ENCODE results near the gene RTF1. TPM values are rescaled to one million over a fixed set of nuclear protein-coding genes. Genes with fewer than 3 reads are reported as not detected.

The RTF1 gene
- total and polyA plus RNA-seq, 2 donors (not counting 3 experiments of a cell fraction or from before 2014, with no cell fraction given), result 19.2 to 40.6 TPM

- CTCF ChIA-PET, result interaction anchor here (1.2 to 2.5 kb wide), 3 partner anchors 11 to 86 kb away, joined by 3 to 13 read pairs (median 3); no protein-coding TSS in a partner anchor
- H3K36me3 ChIP-seq (ENCODE audit: control insufficient read depth in 2 of 2, extremely low read depth in 1 of 2, insufficient read depth in 2 of 2, low read length in 2 of 2), result peaks cover 9 to 40% of the 10 kb centered on the region in 2 experiments
- BruUV-seq (replicated peaks), result no TSS peak
Measured at GRCh38 chr15:41530363-41530956, 113.6 kb downstream of the RTF1 start.

More at GRCh38 chr15:41530363-41530956, 113.6 kb downstream of the RTF1 start:
- Histone ChIP-seq H3K4me2 (ENCODE audit: insufficient read depth, low read length) (no peak overlapping the region), H3K79me2 (ENCODE audit: control insufficient read depth, insufficient read depth, low read length) (no peaks in the 10 kb centered on the region), H3K9me1 (replicated peaks; ENCODE audit: control insufficient read depth, extremely low read depth, insufficient read depth, low read length) (no peaks in the 10 kb centered on the region), H2AFZ (ENCODE audit: low read depth, low read length) (no peak overlapping the region), H3K9me3 (replicated peaks; ENCODE audit: control insufficient read depth, insufficient read depth, low read length) (no peaks in the 10 kb centered on the region), H3K4me1 (ENCODE audit: control insufficient read depth, extremely low read depth, insufficient read depth, low read length) (peaks cover 8% of the 10 kb centered on the region), H4K20me1 (replicated peaks; ENCODE audit: control insufficient read depth, extremely low read depth, insufficient read depth, low read length) (no peaks in the 10 kb centered on the region), H3K9ac (replicated peaks; ENCODE audit: extremely low read depth, insufficient read depth, low read length) (no peak overlapping the region), H3K4me3 (replicated peaks in 1 of 3; ENCODE audit: insufficient read depth in 1 of 3, low read depth in 1 of 3, low read length in 3 of 3) (no peak overlapping the region), H3K27me3 (ENCODE audit: control insufficient read depth in 2 of 2, insufficient read depth in 2 of 2, low read length in 2 of 2) (no peaks in the 10 kb centered on the region), H3K27ac (ENCODE audit: insufficient read depth, low read depth, low read length) (peak overlapping the region; percentile 5)
- POLR2A ChIA-PET, result interaction anchor here (0.6 kb wide), 1 partner anchor 56 kb away, joined by 4 read pairs; no protein-coding TSS in a partner anchor
- dilution Hi-C loops (cut with MboI; ENCODE audit: extremely low pct_ligation_motif_present, low sequenced_read_pairs), result no loop called here
- DNase-seq (ENCODE audit: low read depth, low spot score) (peak; percentile 28), FAIRE-seq (peak; percentile 76)
- TF ChIP-seq FOS (IDR thresholded peaks at IDR 0.05; ENCODE audit: borderline replicate concordance, insufficient read depth, low read length), result no peak
- TF ChIP-seq JUN (IDR thresholded peaks at IDR 0.05; ENCODE audit: borderline replicate concordance, insufficient read depth, insufficient read length, low read depth), result no peak
- TF ChIP-seq CTCF (IDR thresholded peaks at IDR 0.05; ENCODE audit: extremely low read depth in 1 of 2, insufficient read depth in 1 of 2, low read depth in 1 of 2, low read length in 2 of 2), result no peak
- no peak for TF ChIP-seq MAX (IDR thresholded peaks at IDR 0.05; ENCODE audit: insufficient read depth, insufficient read length)
- TF ChIP-seq MYC (IDR thresholded peaks at IDR 0.05; ENCODE audit: low read depth, low read length), result no peak
- TF ChIP-seq EZH2 (IDR thresholded peaks at IDR 0.05; ENCODE audit: borderline replicate concordance, low read depth, low read length, severe bottlenecking), result no peak
- TF ChIP-seq GATA2 (IDR thresholded peaks at IDR 0.05; ENCODE audit: insufficient read depth, insufficient read length, low read depth, low read length), result no peak
- TF ChIP-seq POLR2AphosphoS5 (IDR thresholded peaks at IDR 0.05; ENCODE audit: insufficient read depth, low read depth, low read length), result no peak
- TF ChIP-seq POLR2A (IDR thresholded peaks at IDR 0.05; ENCODE audit: low read depth, low read length), result no peak
- intact Hi-C loops (cut with micrococcal nuclease), result no loop called here

Small RNAs within 50 kb of the gene (small RNA-seq; reads per million reads assigned to genes)
- not detected for gene RNU6-1169P (ENCODE audit: insufficient read depth, insufficient read length, low read depth, low replicate concordance)

Other genes starting within 250 kb of the RTF1 start
- gene EXD1, start 186.3 kb upstream of the RTF1 start, total RNA-seq, result not detected in 2 replicates
- not detected in 2 replicates for gene EXD1, start 186.3 kb upstream of the RTF1 start, polyA plus RNA-seq
- gene CHP1, start 185.8 kb upstream of the RTF1 start, total RNA-seq, result 84.4 and 96.2 TPM in 2 replicates
- gene CHP1, start 185.8 kb upstream of the RTF1 start, polyA plus RNA-seq, result 42.4 and 49.1 TPM in 2 replicates
- 9.2 and 11.4 TPM in 2 replicates for gene OIP5, start 84.5 kb upstream of the RTF1 start, total RNA-seq
- 11.8 and 11.9 TPM in 2 replicates for gene OIP5, start 84.5 kb upstream of the RTF1 start, polyA plus RNA-seq
- gene NUSAP1, start 84.2 kb upstream of the RTF1 start, total RNA-seq, result 101 and 109 TPM in 2 replicates
- 42.5 and 43.0 TPM in 2 replicates for gene NUSAP1, start 84.2 kb upstream of the RTF1 start, polyA plus RNA-seq
- 18.0 and 19.1 TPM in 2 replicates for gene NDUFAF1, start 14.6 kb upstream of the RTF1 start, total RNA-seq
- gene NDUFAF1, start 14.6 kb upstream of the RTF1 start, polyA plus RNA-seq, result 8.8 and 12.6 TPM in 2 replicates
- gene ITPKA, start 76.8 kb downstream of the RTF1 start, total RNA-seq, result 0.18 and 0.66 TPM in 2 replicates
- 0.14 and 0.25 TPM in 2 replicates for gene ITPKA, start 76.8 kb downstream of the RTF1 start, polyA plus RNA-seq
- gene LTK, start 96.7 kb downstream of the RTF1 start, total RNA-seq, result 0.15 and 0.21 TPM in 2 replicates
- gene LTK, start 96.7 kb downstream of the RTF1 start, polyA plus RNA-seq, result 0.17 and 0.18 TPM in 2 replicates
- gene RPAP1, start 127.2 kb downstream of the RTF1 start, total RNA-seq, result 40.0 and 41.3 TPM in 2 replicates
- 18.5 and 18.7 TPM in 2 replicates for gene RPAP1, start 127.2 kb downstream of the RTF1 start, polyA plus RNA-seq
- 14.5 and 18.8 TPM in 2 replicates for gene TYRO3, start 142.1 kb downstream of the RTF1 start, total RNA-seq
- gene TYRO3, start 142.1 kb downstream of the RTF1 start, polyA plus RNA-seq, result 13.3 and 14.1 TPM in 2 replicates
- gene MGA, start 243.3 kb downstream of the RTF1 start, total RNA-seq, result 34.0 and 36.5 TPM in 2 replicates
- 3.6 and 4.1 TPM in 2 replicates for gene MGA, start 243.3 kb downstream of the RTF1 start, polyA plus RNA-seq

Data from endothelial cell of umbilical vein (primary cell).